ENCODE measurements around the gene BCR.

BCR gene

GRCh38 chr22:23262518-23263332 lies 82.4 kb downstream of the BCR start:
- no peak for DNase-seq (ENCODE audit: low read depth)

- no peak for DNase-seq (ENCODE audit: low read depth)
Observed at GRCh38 chr22:23263651-23264555, 83.6 kb downstream of the BCR start.

GRCh38 chr22:23264610-23265367 lies 84.5 kb downstream of the BCR start:
- no peak for DNase-seq (ENCODE audit: low read depth)

- DNase-seq (ENCODE audit: low read depth) = no peak
Observed at GRCh38 chr22:23265368-23265700, 85.0 kb downstream of the BCR start.

GRCh38 chr22:23266780-23267179 lies 86.5 kb downstream of the BCR start:
- no peak for DNase-seq (ENCODE audit: low read depth)

- no peak for DNase-seq (ENCODE audit: low read depth)
Observed at GRCh38 chr22:23267226-23268043, 87.1 kb downstream of the BCR start.

GRCh38 chr22:23268139-23268712 lies 87.9 kb downstream of the BCR start:
- DNase-seq (ENCODE audit: low read depth) = no peak

GRCh38 chr22:23268877-23269276 lies 88.6 kb downstream of the BCR start:
- no peak for DNase-seq (ENCODE audit: low read depth)

- DNase-seq (ENCODE audit: low read depth) = no peak
Observed at GRCh38 chr22:23269441-23270211, 89.3 kb downstream of the BCR start.

- DNase-seq (ENCODE audit: low read depth) = no peak
Observed at GRCh38 chr22:23270212-23270733, 90.0 kb downstream of the BCR start.

GRCh38 chr22:23270798-23271596 lies 90.7 kb downstream of the BCR start:
- no peak for DNase-seq (ENCODE audit: low read depth)

GRCh38 chr22:23271597-23271908 lies 91.2 kb downstream of the BCR start:
- DNase-seq (ENCODE audit: low read depth) = no peak

- DNase-seq (ENCODE audit: low read depth) = no peak
Observed at GRCh38 chr22:23272371-23272770, 92.1 kb downstream of the BCR start.

- DNase-seq (ENCODE audit: low read depth) = no peak
Observed at GRCh38 chr22:23272834-23273233, 92.5 kb downstream of the BCR start.

GRCh38 chr22:23273445-23274145 lies 93.3 kb downstream of the BCR start:
- no peak for DNase-seq (ENCODE audit: low read depth)

- DNase-seq (ENCODE audit: low read depth) = no peak
Observed at GRCh38 chr22:23274146-23274526, 93.8 kb downstream of the BCR start.

GRCh38 chr22:23274891-23275694 lies 94.8 kb downstream of the BCR start:
- no peak for DNase-seq (ENCODE audit: low read depth)

- DNase-seq (ENCODE audit: low read depth) = no peak
Observed at GRCh38 chr22:23275751-23276150, 95.4 kb downstream of the BCR start.

Measured in fibroblast of gingiva (primary cell).